ENCODE measurements around the gene SKP1. TPM values are rescaled to one million over a fixed set of nuclear protein-coding genes. Genes with fewer than 3 reads are reported as not detected.

SKP1 gene

Small RNA genes lying within 50 kb of the gene (small RNA-seq; reads per million reads assigned to genes)
- not detected for gene MIR3661 (ENCODE audit: low read depth)
